K562 (cell line): ENCODE data around the gene ENG. TPM values are rescaled to one million over a fixed set of nuclear protein-coding genes. Genes with fewer than 3 reads are reported as not detected.

Source experiments
- ATAC-seq: fragments of 200-7000 bp; cut with Tn5 transposase; 3 replicates; pipeline ENCODE4 v1.9.1; 2020; ENCODE audit warnings: moderate library complexity
- BruUV-seq: library from RNA; stranded (reverse); fragments of 400-500 nt; replicated peaks from 2 replicates; lab custom pipeline; 2021; lab: Mats Ljungman, UMichigan
- CTCF ChIA-PET: fragments of 300-600 bp; formaldehyde crosslinking; extraction: SDS; loops from one replicate; lab custom pipeline; 2021; ENCODE audit warnings: low intra/inter-chr PET ratio; lab: Yijun Ruan, JAX
- POLR2A ChIA-PET: fragments of 300-600, 350-650 bp; sonication (Branson Sonifier 250); formaldehyde crosslinking; extraction: SDS; loops from one replicate; lab custom pipeline; 2021; ENCODE audit warnings: antibody characterized with exemption, inconsistent platforms; lab: Yijun Ruan, JAX
- DNase-seq, 4 experiments: peaks; one replicate each; pipeline versions ENCODE4 v3.0.0 to v3.0.0-alpha.2; 2011 to 2018; ENCODE audit warnings: low spot score in 3 of 4, mixed read lengths in 3 of 4; ENCODE audit errors: extremely low read depth in 1 of 4
- FAIRE-seq: peaks from 2 replicates; lab custom pipeline; 2011; peaks lifted over from hg19 to GRCh38; lab: Jason Lieb, UNC
- H2AFZ ChIP-seq: 2 replicates; pipeline ENCODE4 v1.6.0; 2011; ENCODE audit warnings: low read depth, low read length, control low read depth, inconsistent platforms
- H3K27ac ChIP-seq: fragments of 200-600 bp; 3 replicates; pipeline ENCODE4 v1.8.0; 2011; ENCODE audit warnings: low read depth, mild to moderate bottlenecking, control low read depth, inconsistent platforms, low read length, moderate library complexity, mixed read lengths; ENCODE audit errors: extremely low read depth
- H3K27me3 ChIP-seq, 2 experiments: fragments of 300-600 bp in 1 of 2; 2 replicates in 1 of 2; 3 replicates in 1 of 2; pipeline versions ENCODE4 v1.6.0 to v1.8.0; 2011; ENCODE audit warnings: inconsistent platforms in 2 of 2, low read length in 2 of 2, mild to moderate bottlenecking in 1 of 2, mixed read lengths in 1 of 2, moderate library complexity in 1 of 2; ENCODE audit not compliant: control insufficient read depth in 2 of 2, insufficient read depth in 2 of 2
- H3K36me3 ChIP-seq: fragments of 300-600 bp; 3 replicates; pipeline ENCODE4 v1.8.0; 2011; ENCODE audit warnings: mild to moderate bottlenecking, low read length, inconsistent platforms; ENCODE audit not compliant: control insufficient read depth, insufficient read depth
- H3K4me1 ChIP-seq, 2 experiments: fragments of 200-600 bp in 1 of 2; replicated peaks in 1 of 2; 2 replicates in 1 of 2; 3 replicates in 1 of 2; pipeline versions ENCODE4 v1.5.1 to v1.8.0; 2011; ENCODE audit warnings: inconsistent platforms in 2 of 2, low read length in 2 of 2, mild to moderate bottlenecking in 1 of 2, mixed read lengths in 1 of 2, moderate library complexity in 1 of 2; ENCODE audit not compliant: control insufficient read depth in 2 of 2, insufficient read depth in 2 of 2
- H3K4me2 ChIP-seq: 2 replicates; pipeline ENCODE4 v1.6.1; 2011; ENCODE audit warnings: low read length, control low read depth, inconsistent platforms, mixed read lengths; ENCODE audit not compliant: insufficient read depth
- H3K4me3 ChIP-seq: fragments of 200-600 bp; sonication (generic), shearing (Covaris generic); 2 replicates; pipeline ENCODE4 v1.5.1; 2016; ENCODE audit warnings: control low read depth, inconsistent platforms
- H3K79me2 ChIP-seq: fragments of 200-600 bp; 3 replicates; pipeline ENCODE4 v1.8.0; 2011; ENCODE audit warnings: low read length, inconsistent platforms; ENCODE audit not compliant: control insufficient read depth, insufficient read depth
- H3K9ac ChIP-seq, 2 experiments: 2 replicates each; pipeline versions ENCODE4 v1.6.0 to v1.6.1; 2011; ENCODE audit warnings: low read depth in 2 of 2, low read length in 2 of 2, control low read depth in 1 of 2, inconsistent platforms in 1 of 2, mild to moderate bottlenecking in 1 of 2, mixed read lengths in 1 of 2; ENCODE audit not compliant: insufficient read depth in 1 of 2
- H3K9me1 ChIP-seq: one replicate; pipeline ENCODE4 v1.6.0; 2011; ENCODE audit warnings: inconsistent platforms, mild to moderate bottlenecking, low read length, moderate library complexity; ENCODE audit not compliant: control insufficient read depth, insufficient read depth
- H3K9me3 ChIP-seq: replicated peaks from 2 replicates; pipeline ENCODE4 v1.5.1; 2011; ENCODE audit warnings: low read depth, low read length, inconsistent platforms; ENCODE audit not compliant: control insufficient read depth, insufficient read depth
- H4K20me1 ChIP-seq: replicated peaks from 2 replicates; pipeline ENCODE4 v1.6.1; 2011; ENCODE audit warnings: low read length, inconsistent platforms, mixed read lengths; ENCODE audit not compliant: control insufficient read depth, insufficient read depth
- BRF1 ChIP-seq: IDR thresholded peaks from 3 replicates; pipeline ENCODE4 v1.6.1; 2011; ENCODE audit warnings: borderline replicate concordance, mild to moderate bottlenecking; ENCODE audit not compliant: insufficient read length; ENCODE audit errors: extremely low read depth
- CCNT2 ChIP-seq: IDR thresholded peaks from 2 replicates; pipeline ENCODE4 v1.6.1; 2011; ENCODE audit warnings: borderline replicate concordance, low read depth, mild to moderate bottlenecking, moderate library complexity, mixed read lengths, low read length; ENCODE audit not compliant: insufficient read length; ENCODE audit errors: extremely low read depth
- POLR2A ChIP-seq: fragments of 450-650 bp; conservative IDR thresholded peaks from 2 replicates; pipeline ENCODE4 v1.6.1; 2016
- POLR2G ChIP-seq: fragments of 200-400 bp; formaldehyde crosslinking; IDR thresholded peaks from 2 replicates; pipeline ENCODE4 v1.6.1; 2017; ENCODE audit warnings: low read depth, mild to moderate bottlenecking, antibody characterized with exemption, low read length, moderate library complexity
- RBFOX2 ChIP-seq: fragments of 200-400 bp; formaldehyde crosslinking; IDR thresholded peaks from 2 replicates; pipeline ENCODE4 v1.6.1; 2017; ENCODE audit warnings: low read depth, mild to moderate bottlenecking, low read length, moderate library complexity
- TAF7 ChIP-seq: fragments of 450-650 bp; IDR thresholded peaks from 2 replicates; pipeline ENCODE4 v1.6.1; 2016; ENCODE audit warnings: missing genetic modification characterization, missing compliant biosample characterization
- WGBS: fragments of 100-300 bp; shearing (Covaris generic); methylation state at CpG from one replicate; pipeline ENCODE4 v1.1.6; 2016; ENCODE audit warnings: low coverage, mixed read lengths; ENCODE audit not compliant: insufficient coverage; ENCODE audit errors: missing lambda C conversion rate; 5-methylcytosine and 5-hydroxymethylcytosine counted together
- in situ Hi-C: fragments of 300-500 bp; cut with MboI; formaldehyde crosslinking; loops from 4 replicates; pipeline ENCODE4 v1.15.0; 2018; ENCODE audit warnings: inconsistent platforms, mixed read lengths
- intact Hi-C: fragments of 100-400 bp; cut with micrococcal nuclease; formaldehyde crosslinking; loops from 2 replicates; pipeline ENCODE4 v1.14.2; 2022
- polyA plus RNA-seq, 8 experiments: library from polyadenylated mRNA; depleted of rRNA in 4 of 8; stranded (reverse) in 5 of 8; unstranded in 3 of 8; fragments of >200 nt; fragmentation: Nextera tagmentation in 2 of 8; fragmentation: Illumina TruSeq in 1 of 8; extraction: Ambion mirVana in 2 of 8; extraction: Trizol in 1 of 8; gene quantifications; 2 replicates each; pipeline versions ENCODE4 v1.2.1 to v1.2.3, GENCODE V29; 2011 to 2014; ENCODE audit warnings: inconsistent platforms in 1 of 8, missing spikeins in 1 of 8
- total RNA-seq, 7 experiments: library from RNA; depleted of rRNA in 6 of 7; stranded (reverse); fragments of >200 nt in 6 of 7; fragmentation: Illumina TruSeq in 2 of 7; extraction: Trizol in 2 of 7; gene quantifications; 2 replicates each; pipeline versions ENCODE4 v1.2.1 to v1.2.3, GENCODE V29; 2011 to 2021; ENCODE audit warnings: low replicate concordance in 1 of 7
- TF ChIP-seq, protein P1 (sequence below): conservative IDR thresholded peaks from 2 replicates; pipeline ENCODE4 v1.6.1; 2011; ENCODE audit warnings: low read depth, mild to moderate bottlenecking, low read length; ENCODE audit not compliant: control insufficient read depth
- TF ChIP-seq, protein P2 (sequence below): sonication (generic); formaldehyde crosslinking; IDR thresholded peaks from 2 replicates; pipeline ENCODE4 v1.8.1; 2023; ENCODE audit warnings: mild to moderate bottlenecking, missing genetic modification reagents

The ENG gene
- total and polyA plus RNA-seq, 9 of the 15 experiments (the other 6 are each of a cell fraction or from before 2014, with no cell fraction given), result 0.04 to 0.40 (median 0.14) TPM; not detected in 1

GRCh38 chr9:127816362-127816725 lies 38.1 kb downstream of the ENG start (continued):
- TF ChIP-seq, protein P1, sequence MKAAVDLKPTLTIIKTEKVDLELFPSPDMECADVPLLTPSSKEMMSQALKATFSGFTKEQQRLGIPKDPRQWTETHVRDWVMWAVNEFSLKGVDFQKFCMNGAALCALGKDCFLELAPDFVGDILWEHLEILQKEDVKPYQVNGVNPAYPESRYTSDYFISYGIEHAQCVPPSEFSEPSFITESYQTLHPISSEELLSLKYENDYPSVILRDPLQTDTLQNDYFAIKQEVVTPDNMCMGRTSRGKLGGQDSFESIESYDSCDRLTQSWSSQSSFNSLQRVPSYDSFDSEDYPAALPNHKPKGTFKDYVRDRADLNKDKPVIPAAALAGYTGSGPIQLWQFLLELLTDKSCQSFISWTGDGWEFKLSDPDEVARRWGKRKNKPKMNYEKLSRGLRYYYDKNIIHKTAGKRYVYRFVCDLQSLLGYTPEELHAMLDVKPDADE, result no peak
- TF ChIP-seq CCNT2, result no peak
- TF ChIP-seq, all 486 proteins: peak for 0

DNA sequence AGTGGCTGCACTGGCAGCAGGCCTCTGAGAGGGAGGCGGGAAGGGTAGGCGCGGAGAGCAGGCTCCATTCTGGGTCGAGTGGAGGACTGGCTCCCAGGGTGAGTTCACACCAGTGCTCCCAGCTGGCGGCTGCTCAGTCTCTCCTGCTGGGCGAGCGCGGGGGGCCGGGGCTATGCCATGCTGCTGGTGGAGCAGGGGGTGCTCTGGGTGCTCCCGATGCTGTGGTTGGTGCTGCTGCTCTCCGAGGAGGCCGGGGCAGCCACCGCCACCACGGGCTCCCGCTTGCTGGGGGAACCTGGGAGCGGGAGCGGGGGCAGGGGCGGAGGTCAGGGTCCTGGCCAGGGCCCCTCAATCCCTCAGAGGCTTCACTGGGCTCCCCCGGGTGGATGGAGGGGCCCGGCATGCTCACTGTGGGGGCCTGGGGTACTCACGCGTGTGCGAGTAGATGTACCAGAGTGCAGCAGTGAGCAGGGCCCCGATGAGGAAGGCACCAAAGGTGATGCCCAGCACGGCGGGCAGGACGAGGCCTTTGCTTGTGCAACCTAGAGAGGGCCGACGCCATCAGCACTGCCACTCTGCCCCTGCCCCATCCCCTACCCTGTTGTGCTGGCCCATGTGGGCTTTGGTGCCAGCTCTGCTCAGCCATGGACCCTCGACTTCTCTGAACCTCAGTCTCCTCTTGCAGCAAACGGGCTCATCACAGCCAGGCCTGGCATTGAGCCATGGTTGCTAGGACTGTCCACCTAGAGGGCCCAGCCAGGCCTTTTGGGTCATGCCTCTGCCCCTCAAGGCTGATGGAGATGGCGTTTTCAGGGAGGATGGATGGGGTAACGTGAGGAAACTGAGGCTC lies 38.7 kb downstream of the ENG start:
- H2AFZ ChIP-seq, result no peak overlapping the region
- no peak overlapping the region for H3K4me2 ChIP-seq
- DNase-seq (no peak), ATAC-seq (no peak), FAIRE-seq (no peak)
- peak overlapping the region in 1 of 2 experiments; percentile 55; a peak in 1 of 4 replicates for H3K9ac ChIP-seq
- ChIA-PET CTCF (no interaction called here), POLR2A (interaction anchor here (0.6 to 1.1 kb wide), 3 partner anchors 9 to 83 kb away, joined by 4 to 5 read pairs (median 4); no protein-coding TSS in a partner anchor)
- H3K4me1 ChIP-seq, result peaks cover 0 to 27% of the 10 kb centered on the region in 2 experiments; a peak in 1 of 5 replicates
- H3K9me3 ChIP-seq, result no peaks in the 10 kb centered on the region
- intact Hi-C loops (no loop called here), in situ Hi-C loops (no loop called here)
- 92% methylated on average over 23 of the region's 33 CpGs for WGBS
- BruUV-seq, result no TSS peak
- H3K79me2 ChIP-seq, result no peaks in the 10 kb centered on the region
- no peaks in the 10 kb centered on the region for H3K27me3 ChIP-seq
- H3K36me3 ChIP-seq, result peaks cover 39% of the 10 kb centered on the region; the same call in 1 of the 3 replicates
- H3K27ac ChIP-seq, result no peak overlapping the region
- no peaks in the 10 kb centered on the region for H3K9me1 ChIP-seq
- no peaks in the 10 kb centered on the region for H4K20me1 ChIP-seq
- no peak overlapping the region for H3K4me3 ChIP-seq
- TF ChIP-seq RBFOX2, result peak; percentile 37; the same call in 1 of the 2 replicates
- TF ChIP-seq, protein P2, sequence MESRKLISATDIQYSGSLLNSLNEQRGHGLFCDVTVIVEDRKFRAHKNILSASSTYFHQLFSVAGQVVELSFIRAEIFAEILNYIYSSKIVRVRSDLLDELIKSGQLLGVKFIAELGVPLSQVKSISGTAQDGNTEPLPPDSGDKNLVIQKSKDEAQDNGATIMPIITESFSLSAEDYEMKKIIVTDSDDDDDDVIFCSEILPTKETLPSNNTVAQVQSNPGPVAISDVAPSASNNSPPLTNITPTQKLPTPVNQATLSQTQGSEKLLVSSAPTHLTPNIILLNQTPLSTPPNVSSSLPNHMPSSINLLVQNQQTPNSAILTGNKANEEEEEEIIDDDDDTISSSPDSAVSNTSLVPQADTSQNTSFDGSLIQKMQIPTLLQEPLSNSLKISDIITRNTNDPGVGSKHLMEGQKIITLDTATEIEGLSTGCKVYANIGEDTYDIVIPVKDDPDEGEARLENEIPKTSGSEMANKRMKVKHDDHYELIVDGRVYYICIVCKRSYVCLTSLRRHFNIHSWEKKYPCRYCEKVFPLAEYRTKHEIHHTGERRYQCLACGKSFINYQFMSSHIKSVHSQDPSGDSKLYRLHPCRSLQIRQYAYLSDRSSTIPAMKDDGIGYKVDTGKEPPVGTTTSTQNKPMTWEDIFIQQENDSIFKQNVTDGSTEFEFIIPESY (CRISPR knock-in tag), result 0 out of 2 replicates have a peak, but pooled peaks have one; percentile 18
- 0 out of 2 replicates have a peak, but pooled peaks have one; percentile 19 for TF ChIP-seq POLR2A
- TF ChIP-seq TAF7, result no peak
- no peak for TF ChIP-seq BRF1
- peak; percentile 58 for TF ChIP-seq POLR2G
